Coronary artery (tissue), 2 donors: ENCODE measurements around the gene UNC79.

ENCODE experiments used
- DNase-seq: peaks from one replicate; pipeline ENCODE4 v3.0.0-alpha.2; 2017; ENCODE audit warnings: low spot score
- H3K27ac ChIP-seq, 2 donors: fragments of 200-600 bp; sonication (generic); one replicate each; pipeline ENCODE4 v1.5.1; 2016 to 2019
- H3K4me3 ChIP-seq: fragments of 200-600 bp; sonication (generic); 2 replicates; pipeline ENCODE4 v1.5.1; 2016; ENCODE audit warnings: mild to moderate bottlenecking, moderate library complexity
- CTCF ChIP-seq: fragments of 200-600 bp; sonication (generic); IDR thresholded peaks from one replicate; pipeline ENCODE4 v1.5.1; 2019; ENCODE audit warnings: antibody characterized with exemption

UNC79 gene

GRCh38 chr14:93701562-93701961 lies 270.8 kb downstream of the UNC79 start:
- no peak for TF ChIP-seq CTCF
- H3K27ac ChIP-seq = no peak overlapping the region

GRCh38 chr14:93702946-93703345 lies 272.2 kb downstream of the UNC79 start:
- no peak overlapping the region for H3K4me3 ChIP-seq
- no peak for DNase-seq
- H3K27ac ChIP-seq = no peak overlapping the region
- TF ChIP-seq CTCF = no peak

More at GRCh38 chr14:93701562-93701961, 270.8 kb downstream of the UNC79 start:
- DNase-seq = no peak
- no peak overlapping the region for H3K4me3 ChIP-seq

- no peak for TF ChIP-seq CTCF
- no peak for DNase-seq
- no peak overlapping the region for H3K27ac ChIP-seq
- no peak overlapping the region for H3K4me3 ChIP-seq
Measured at GRCh38 chr14:93703941-93704340, 273.2 kb downstream of the UNC79 start.

- no peak overlapping the region for H3K27ac ChIP-seq
- DNase-seq = no peak
- no peak for TF ChIP-seq CTCF
- no peak overlapping the region for H3K4me3 ChIP-seq
Measured at GRCh38 chr14:93705513-93706156, 274.9 kb downstream of the UNC79 start.

- no peak for TF ChIP-seq CTCF
- Histone ChIP-seq H3K4me3 (no peak overlapping the region), H3K27ac (no peak overlapping the region)
- no peak for DNase-seq
Measured at GRCh38 chr14:93706360-93706955, 275.7 kb downstream of the UNC79 start.

- no peak for DNase-seq
- Histone ChIP-seq H3K27ac (no peak overlapping the region), H3K4me3 (no peak overlapping the region)
- no peak for TF ChIP-seq CTCF
Measured at GRCh38 chr14:93707475-93707874, 276.7 kb downstream of the UNC79 start.

GRCh38 chr14:93708311-93708734 lies 277.6 kb downstream of the UNC79 start:
- TF ChIP-seq CTCF = no peak
- DNase-seq = no peak
- Histone ChIP-seq H3K4me3 (no peak overlapping the region), H3K27ac (no peak overlapping the region)
